Kidney epithelial cell (primary cell): ENCODE results near the gene AVPR2. TPM values are rescaled to one million over a fixed set of nuclear protein-coding genes. Genes with fewer than 3 reads are reported as not detected.

Experiments
- DNase-seq: peaks from one replicate; pipeline ENCODE4 v3.0.0-alpha.2; 2010; ENCODE audit warnings: low read depth
- H3K27me3 ChIP-seq: 2 replicates; pipeline ENCODE4 v1.6.0; 2011; ENCODE audit warnings: low read length; ENCODE audit not compliant: control insufficient read depth, insufficient read depth
- H3K36me3 ChIP-seq: 2 replicates; pipeline ENCODE4 v1.5.1; 2011; ENCODE audit warnings: low read length; ENCODE audit not compliant: control insufficient read depth, insufficient read depth
- H3K4me3 ChIP-seq: 2 replicates; pipeline ENCODE4 v1.5.1; 2011; ENCODE audit warnings: low read depth, mild to moderate bottlenecking, control low read depth, low read length
- total RNA-seq: library from RNA; depleted of rRNA; stranded (reverse); fragments of >200 nt; gene quantifications from 2 replicates; pipeline ENCODE4 v1.2.3, GENCODE V29; 2015
- TF ChIP-seq, protein P1 (sequence below): IDR thresholded peaks from 2 replicates; pipeline ENCODE4 v1.5.1; 2011; ENCODE audit warnings: mild to moderate bottlenecking, moderate library complexity, low read length, control low read depth, inconsistent platforms; ENCODE audit not compliant: insufficient read depth, poor library complexity, severe bottlenecking

The AVPR2 gene
- total RNA-seq, 1 donor from 2014 or later: 0.08 TPM

DNA sequence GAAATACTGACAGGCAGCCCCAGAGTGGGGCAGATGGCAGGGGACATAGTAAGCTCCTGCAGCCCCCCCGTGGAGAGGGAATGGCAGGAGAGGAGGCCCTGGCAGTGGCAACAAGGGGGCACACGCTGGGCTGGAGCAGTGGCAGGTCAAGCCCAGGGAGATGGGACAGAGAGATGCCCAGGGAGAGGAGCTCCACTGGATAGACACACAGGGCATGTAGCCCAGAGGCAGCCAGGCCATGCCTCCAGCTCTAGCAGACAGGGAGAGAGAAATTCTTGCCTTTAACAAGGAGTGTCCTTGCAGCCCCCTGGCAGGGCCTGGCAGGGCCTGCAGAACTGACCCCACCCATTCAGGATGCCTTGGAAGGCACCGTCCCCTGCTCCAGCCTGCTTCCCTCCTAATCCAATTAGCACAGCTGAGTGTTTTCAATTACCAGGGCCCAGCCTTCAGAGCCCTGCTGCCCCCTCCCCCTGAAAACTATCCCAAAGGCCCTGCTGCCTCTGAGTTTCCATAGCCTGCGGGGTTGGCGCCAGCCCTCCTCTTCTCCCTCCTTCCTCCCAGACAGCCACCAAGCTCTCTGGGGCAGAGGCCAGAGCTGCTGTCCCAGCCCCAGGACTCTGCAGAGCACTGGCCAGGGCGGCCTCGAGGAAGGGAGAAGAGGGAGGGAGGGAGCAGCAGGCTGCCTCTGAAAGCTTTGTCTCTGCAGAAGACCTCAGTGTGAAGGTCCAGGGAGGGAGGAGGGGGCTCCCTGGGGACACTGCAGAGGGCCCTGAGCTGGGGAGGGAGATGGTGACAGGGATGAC lies 31.0 kb upstream of the AVPR2 start:
- Histone ChIP-seq H3K36me3 (peaks cover 1% of the 10 kb centered on the region), H3K4me3 (no peak overlapping the region), H3K27me3 (no peaks in the 10 kb centered on the region)
- TF ChIP-seq, protein P1, sequence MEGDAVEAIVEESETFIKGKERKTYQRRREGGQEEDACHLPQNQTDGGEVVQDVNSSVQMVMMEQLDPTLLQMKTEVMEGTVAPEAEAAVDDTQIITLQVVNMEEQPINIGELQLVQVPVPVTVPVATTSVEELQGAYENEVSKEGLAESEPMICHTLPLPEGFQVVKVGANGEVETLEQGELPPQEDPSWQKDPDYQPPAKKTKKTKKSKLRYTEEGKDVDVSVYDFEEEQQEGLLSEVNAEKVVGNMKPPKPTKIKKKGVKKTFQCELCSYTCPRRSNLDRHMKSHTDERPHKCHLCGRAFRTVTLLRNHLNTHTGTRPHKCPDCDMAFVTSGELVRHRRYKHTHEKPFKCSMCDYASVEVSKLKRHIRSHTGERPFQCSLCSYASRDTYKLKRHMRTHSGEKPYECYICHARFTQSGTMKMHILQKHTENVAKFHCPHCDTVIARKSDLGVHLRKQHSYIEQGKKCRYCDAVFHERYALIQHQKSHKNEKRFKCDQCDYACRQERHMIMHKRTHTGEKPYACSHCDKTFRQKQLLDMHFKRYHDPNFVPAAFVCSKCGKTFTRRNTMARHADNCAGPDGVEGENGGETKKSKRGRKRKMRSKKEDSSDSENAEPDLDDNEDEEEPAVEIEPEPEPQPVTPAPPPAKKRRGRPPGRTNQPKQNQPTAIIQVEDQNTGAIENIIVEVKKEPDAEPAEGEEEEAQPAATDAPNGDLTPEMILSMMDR: no peak
- no peak for DNase-seq

GRCh38 chrX:153874085-153874365 lies 30.4 kb upstream of the AVPR2 start:
- DNase-seq: no peak
- TF ChIP-seq, protein P1: no peak
- Histone ChIP-seq H3K27me3 (no peaks in the 10 kb centered on the region), H3K36me3 (peaks cover 1% of the 10 kb centered on the region), H3K4me3 (no peak overlapping the region)

DNA sequence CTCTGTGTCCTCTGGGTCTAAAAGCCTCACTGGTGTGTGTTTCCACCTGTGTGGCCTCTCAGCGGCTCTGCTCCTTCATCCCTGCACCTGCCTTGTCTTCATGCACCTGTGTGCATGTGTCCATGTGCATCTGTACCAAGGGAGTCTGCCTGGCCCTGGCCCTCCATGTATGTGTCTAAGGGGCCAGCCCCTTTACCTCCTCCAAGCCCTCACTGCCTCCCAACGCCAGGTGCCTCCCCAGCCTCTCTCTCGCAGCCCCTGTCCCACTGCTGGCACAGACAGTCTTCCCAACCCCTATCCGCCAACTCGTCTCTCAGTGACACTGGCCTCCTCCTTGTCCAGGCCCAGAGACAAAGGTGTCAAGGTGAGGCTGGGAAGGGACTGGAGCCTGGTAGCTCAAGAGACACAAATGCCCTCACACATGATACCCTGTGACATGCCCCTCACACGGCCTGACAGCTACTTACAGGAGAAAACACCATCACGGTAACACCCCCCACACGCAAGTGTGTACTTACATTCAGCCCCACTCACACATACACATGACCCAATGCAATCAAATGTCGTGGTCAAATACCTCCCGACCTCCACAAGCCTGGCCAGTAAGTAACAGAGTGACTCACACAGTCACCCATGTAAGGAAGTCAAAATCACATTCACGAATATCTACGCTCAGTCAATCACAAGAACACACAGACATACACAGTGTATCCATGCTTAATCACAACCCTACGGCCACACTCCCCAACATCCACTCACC lies 29.9 kb upstream of the AVPR2 start:
- no peak for DNase-seq
- TF ChIP-seq, protein P1: no peak

GRCh38 chrX:153875391-153876111 lies 28.9 kb upstream of the AVPR2 start:
- H3K36me3 ChIP-seq: peaks cover under 1% of the 10 kb centered on the region
- H3K27me3 ChIP-seq: peaks cover 5% of the 10 kb centered on the region
- no peak for DNase-seq
- no peak overlapping the region for H3K4me3 ChIP-seq
- TF ChIP-seq, protein P1: no peak

More for the DNA sequence above, 29.9 kb upstream of the AVPR2 start:
- Histone ChIP-seq H3K4me3 (no peak overlapping the region), H3K27me3 (no peaks in the 10 kb centered on the region), H3K36me3 (peaks cover 1% of the 10 kb centered on the region)

DNA sequence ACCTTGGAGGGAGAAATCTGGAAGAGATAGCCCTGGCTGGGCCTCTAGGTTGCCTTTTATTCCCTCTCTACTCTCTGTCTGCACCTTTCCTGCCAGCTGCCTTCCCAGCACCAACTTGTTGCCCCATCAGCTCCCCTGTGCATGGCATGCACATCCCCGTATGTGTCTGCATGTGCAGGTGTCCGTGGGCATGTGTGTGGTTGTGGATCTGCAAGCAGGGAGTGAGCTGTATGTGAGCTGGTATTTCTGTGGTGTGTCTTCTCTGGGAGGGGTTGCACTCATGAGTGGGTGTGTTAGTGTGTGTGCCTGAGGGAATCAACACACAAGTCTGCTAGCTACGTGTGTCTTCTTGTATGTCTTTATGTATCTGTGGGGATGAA lies 28.4 kb upstream of the AVPR2 start:
- Histone ChIP-seq H3K36me3 (no peaks in the 10 kb centered on the region), H3K4me3 (no peak overlapping the region), H3K27me3 (peaks cover 5% of the 10 kb centered on the region)
- no peak for DNase-seq
- TF ChIP-seq, protein P1: no peak
